HUES6 (cell line): Measurements from ENCODE around the gene PRPF8.

Source experiments
- H3K27ac ChIP-seq: 2 replicates; pipeline ENCODE4 v1.7.0; 2013; ENCODE audit warnings: low read depth, mild to moderate bottlenecking, low read length, inconsistent platforms
- H3K27me3 ChIP-seq: 2 replicates; pipeline ENCODE4 v1.6.1; 2013; ENCODE audit warnings: low read length; ENCODE audit not compliant: control insufficient read depth, insufficient read depth
- H3K36me3 ChIP-seq: 2 replicates; pipeline ENCODE4 v1.6.1; 2013; ENCODE audit warnings: low read length; ENCODE audit not compliant: control insufficient read depth, insufficient read depth
- H3K4me1 ChIP-seq: 2 replicates; pipeline ENCODE4 v1.6.1; 2013; ENCODE audit warnings: low read length; ENCODE audit not compliant: control insufficient read depth, insufficient read depth
- H3K4me3 ChIP-seq: 2 replicates; pipeline ENCODE4 v1.5.1; 2013; ENCODE audit warnings: low read depth, low read length
- H3K9ac ChIP-seq: one replicate; pipeline ENCODE4 v1.6.1; 2013; ENCODE audit warnings: mild to moderate bottlenecking, low read length
- H3K9me3 ChIP-seq: 2 replicates; pipeline ENCODE4 v1.6.1; 2013; ENCODE audit warnings: low read depth, low read length; ENCODE audit not compliant: control insufficient read depth, insufficient read depth

The PRPF8 gene

GRCh38 chr17:1715803-1716075, 31.1 kb upstream of the PRPF8 start:
- peak overlapping the region; percentile 37; the same call in 1 of the 2 replicates for H3K27ac ChIP-seq
- H3K4me1 ChIP-seq, result peaks cover 23% of the 10 kb centered on the region
- H3K36me3 ChIP-seq, result peaks cover 19% of the 10 kb centered on the region
- H3K4me3 ChIP-seq, result peak overlapping the region; percentile 77
- H3K9me3 ChIP-seq, result no peaks in the 10 kb centered on the region
- H3K27me3 ChIP-seq, result no peaks in the 10 kb centered on the region
- peak overlapping the region; percentile 71 for H3K9ac ChIP-seq

- peaks cover 23% of the 10 kb centered on the region for H3K4me1 ChIP-seq
- peaks cover 19% of the 10 kb centered on the region for H3K36me3 ChIP-seq
- peak overlapping the region; percentile 37; the same call in 1 of the 2 replicates for H3K27ac ChIP-seq
- peaks cover 4% of the 10 kb centered on the region for H3K27me3 ChIP-seq
- peak overlapping the region; percentile 77 for H3K4me3 ChIP-seq
- H3K9me3 ChIP-seq, result no peaks in the 10 kb centered on the region
- peak overlapping the region; percentile 71 for H3K9ac ChIP-seq
These were observed 30.5 kb upstream of the PRPF8 start for GRCh38 chr17:1714980-1715802.

GRCh38 chr17:1714427-1714979, 29.8 kb upstream of the PRPF8 start:
- Histone ChIP-seq H3K9ac (peak overlapping the region; percentile 71), H3K4me3 (peak overlapping the region; percentile 77), H3K36me3 (peaks cover 19% of the 10 kb centered on the region), H3K27ac (peak overlapping the region; percentile 37; the same call in 1 of the 2 replicates), H3K27me3 (peaks cover 4% of the 10 kb centered on the region), H3K4me1 (peaks cover 23% of the 10 kb centered on the region), H3K9me3 (no peaks in the 10 kb centered on the region)

GRCh38 chr17:1713878-1714426, 29.3 kb upstream of the PRPF8 start:
- H3K4me1 ChIP-seq, result peaks cover 23% of the 10 kb centered on the region
- peak overlapping the region; percentile 77 for H3K4me3 ChIP-seq
- H3K27me3 ChIP-seq, result peaks cover 4% of the 10 kb centered on the region
- H3K9ac ChIP-seq, result peak overlapping the region; percentile 68
- H3K36me3 ChIP-seq, result peaks cover 19% of the 10 kb centered on the region
- H3K27ac ChIP-seq, result peak overlapping the region; percentile 27; the same call in 1 of the 2 replicates
- no peaks in the 10 kb centered on the region for H3K9me3 ChIP-seq

- Histone ChIP-seq H3K4me1 (peaks cover 23% of the 10 kb centered on the region), H3K27ac (no peak overlapping the region), H3K36me3 (peaks cover 19% of the 10 kb centered on the region), H3K9me3 (no peaks in the 10 kb centered on the region), H3K9ac (no peak overlapping the region), H3K4me3 (peak overlapping the region; percentile 77), H3K27me3 (peaks cover 4% of the 10 kb centered on the region)
These were observed 28.7 kb upstream of the PRPF8 start for GRCh38 chr17:1713160-1713877.

GRCh38 chr17:1712271-1712670, 27.6 kb upstream of the PRPF8 start:
- H3K36me3 ChIP-seq, result peaks cover 19% of the 10 kb centered on the region
- H3K4me1 ChIP-seq, result peaks cover 19% of the 10 kb centered on the region
- H3K27me3 ChIP-seq, result peaks cover 4% of the 10 kb centered on the region
- no peaks in the 10 kb centered on the region for H3K9me3 ChIP-seq
- no peak overlapping the region for H3K9ac ChIP-seq
- H3K27ac ChIP-seq, result no peak overlapping the region
- no peak overlapping the region for H3K4me3 ChIP-seq

- Histone ChIP-seq H3K27me3 (peaks cover 4% of the 10 kb centered on the region), H3K9me3 (no peaks in the 10 kb centered on the region), H3K36me3 (peaks cover 19% of the 10 kb centered on the region), H3K9ac (no peak overlapping the region), H3K4me3 (no peak overlapping the region), H3K4me1 (peaks cover 19% of the 10 kb centered on the region), H3K27ac (no peak overlapping the region)
These were observed 27.1 kb upstream of the PRPF8 start for GRCh38 chr17:1711804-1712203.

GRCh38 chr17:1710807-1711553, 26.3 kb upstream of the PRPF8 start:
- Histone ChIP-seq H3K27me3 (peaks cover 4% of the 10 kb centered on the region), H3K9me3 (no peaks in the 10 kb centered on the region), H3K27ac (no peak overlapping the region), H3K4me3 (peak overlapping the region; percentile 87), H3K4me1 (peaks cover 19% of the 10 kb centered on the region), H3K36me3 (peaks cover 19% of the 10 kb centered on the region), H3K9ac (peak overlapping the region; percentile 68)

GRCh38 chr17:1709971-1710806, 25.5 kb upstream of the PRPF8 start, which contains the start of gene TLCD2:
TSS of gene TLCD2 (minus strand) at chr17:1710377. CDS start at chr17:1710242, 135 bp downstream.
- peak within 1 kb of the TSS; percentile 68 for H3K9ac ChIP-seq

More at GRCh38 chr17:1709971-1710806, 25.5 kb upstream of the PRPF8 start, which contains the start of gene TLCD2:
- H3K9me3 ChIP-seq, result no peaks in the 10 kb centered on the region
- peaks cover 19% of the 10 kb centered on the region for H3K36me3 ChIP-seq
- peak within 1 kb of the TSS; percentile 87 for H3K4me3 ChIP-seq
- H3K27ac ChIP-seq, result no peak within 1 kb of the TSS
- peaks cover 19% of the 10 kb centered on the region for H3K4me1 ChIP-seq
- peaks cover 4% of the 10 kb centered on the region for H3K27me3 ChIP-seq
